GM12878 (cell line): Measurements from ENCODE around the gene NELFB. TPM values are rescaled to one million over a fixed set of nuclear protein-coding genes. Genes with fewer than 3 reads are reported as not detected.

Experiments
- ATAC-seq: fragments of 200-7000 bp; cut with Tn5 transposase; 3 replicates; pipeline ENCODE4 v1.9.1; 2020; ENCODE audit warnings: mild to moderate bottlenecking, moderate library complexity
- BruUV-seq: library from RNA; stranded (reverse); fragments of 400-500 nt; replicated peaks from 2 replicates; lab custom pipeline; 2021; lab: Mats Ljungman, UMichigan
- CTCF ChIA-PET: fragments of 300-600 bp; sonication (Branson Sonifier 250); formaldehyde crosslinking; extraction: SDS; loops from one replicate; lab custom pipeline; 2021; ENCODE audit warnings: inconsistent platforms; lab: Yijun Ruan, JAX
- POLR2A ChIA-PET: fragments of 350-600 bp; formaldehyde crosslinking; extraction: SDS; loops from one replicate; lab custom pipeline; 2021; ENCODE audit warnings: inconsistent platforms; lab: Charles Lee
- RAD21 ChIA-PET: fragments of 300-600 bp; sonication (Branson Sonifier 250); formaldehyde crosslinking; loops from one replicate; lab custom pipeline; 2023; ENCODE audit warnings: antibody characterized with exemption; ENCODE audit not compliant: unreplicated experiment; lab: Charles Lee
- SMC1A ChIA-PET: fragments of 300-600 bp; sonication (Branson Sonifier 250); formaldehyde crosslinking; loops from one replicate; lab custom pipeline; 2023; ENCODE audit not compliant: unreplicated experiment, uncharacterized antibody; lab: Charles Lee
- DNase-seq: peaks from one replicate; pipeline ENCODE4 v3.0.0-alpha.2; 2011; ENCODE audit warnings: low read depth, low spot score
- FAIRE-seq: peaks from 3 replicates; lab custom pipeline; 2011; peaks lifted over from hg19 to GRCh38; lab: Jason Lieb, UNC
- H2AFZ ChIP-seq: 2 replicates; pipeline ENCODE4 v1.6.0; 2011; ENCODE audit warnings: low read depth, low read length, control low read depth; ENCODE audit not compliant: control insufficient read depth
- H3K27ac ChIP-seq: 2 replicates; pipeline ENCODE4 v1.5.1; 2011; ENCODE audit warnings: control low read depth; ENCODE audit not compliant: control insufficient read depth, insufficient read depth
- H3K27me3 ChIP-seq, 2 experiments: replicated peaks in 1 of 2; 2 replicates each; pipeline versions ENCODE4 v1.6.0 to v1.6.1; 2011; ENCODE audit warnings: low read length in 1 of 2; ENCODE audit not compliant: control insufficient read depth in 2 of 2, insufficient read depth in 2 of 2
- H3K36me3 ChIP-seq, 2 experiments: 2 replicates each; pipeline ENCODE4 v1.5.1; 2011; ENCODE audit warnings: low read length in 1 of 2; ENCODE audit not compliant: control insufficient read depth in 2 of 2, insufficient read depth in 2 of 2
- H3K4me1 ChIP-seq: 2 replicates; pipeline ENCODE4 v1.6.1; 2011; ENCODE audit warnings: mild to moderate bottlenecking, low read length, moderate library complexity, mixed read lengths; ENCODE audit not compliant: control insufficient read depth, insufficient read depth
- H3K4me2 ChIP-seq: 2 replicates; pipeline ENCODE4 v1.6.0; 2011; ENCODE audit warnings: control low read depth; ENCODE audit not compliant: control insufficient read depth, insufficient read depth
- H3K4me3 ChIP-seq: fragments of 200-600 bp; sonication (generic); 2 replicates; pipeline ENCODE4 v1.5.1; 2016
- H3K79me2 ChIP-seq: 2 replicates; pipeline ENCODE4 v1.6.0; 2011; ENCODE audit warnings: low read length; ENCODE audit not compliant: control insufficient read depth, insufficient read depth
- H3K9ac ChIP-seq: 2 replicates; pipeline ENCODE4 v1.8.0; 2011; ENCODE audit warnings: low read length, control low read depth, mixed read lengths; ENCODE audit not compliant: control insufficient read depth, insufficient read depth
- H3K9me3 ChIP-seq: replicated peaks from 3 replicates; pipeline ENCODE4 v1.5.1; 2011; ENCODE audit warnings: mild to moderate bottlenecking, low read length; ENCODE audit not compliant: control insufficient read depth, insufficient read depth
- H4K20me1 ChIP-seq: 2 replicates; pipeline ENCODE4 v1.6.0; 2011; ENCODE audit not compliant: control insufficient read depth, insufficient read depth
- ATF7 ChIP-seq: fragments of 450-650 bp; IDR thresholded peaks from 2 replicates; pipeline ENCODE4 v1.6.1; 2016; ENCODE audit warnings: low read depth, mild to moderate bottlenecking
- PAX5 ChIP-seq: IDR thresholded peaks from 2 replicates; pipeline ENCODE4 v1.6.1; 2011; ENCODE audit warnings: low read depth, low read length, borderline replicate concordance
- POLR2A ChIP-seq: IDR thresholded peaks from 2 replicates; pipeline ENCODE4 v1.6.1; 2011; ENCODE audit warnings: low read depth, mild to moderate bottlenecking, low read length
- SMARCA5 ChIP-seq: fragments of 450-650 bp; IDR thresholded peaks from 2 replicates; pipeline ENCODE4 v1.6.1; 2017; ENCODE audit warnings: mild to moderate bottlenecking
- STAT3 ChIP-seq: IDR thresholded peaks from 2 replicates; pipeline ENCODE4 v1.6.1; 2011; ENCODE audit warnings: low read depth, low read length, improper control_type of control experiment
- ZBTB33 ChIP-seq: fragments of 450-650 bp; IDR thresholded peaks from 2 replicates; pipeline ENCODE4 v1.6.1; 2017; ENCODE audit warnings: mild to moderate bottlenecking
- WGBS: methylation state at CpG from one replicate; pipeline ENCODE4 v1.1.6; 2016; ENCODE audit warnings: low lambda C conversion rate; ENCODE audit not compliant: insufficient replicate concordance, insufficient coverage; ENCODE audit errors: missing lambda C conversion rate; 5-methylcytosine and 5-hydroxymethylcytosine counted together
- in situ Hi-C: fragments of 300-500 bp; cut with MboI; formaldehyde crosslinking; loops from 9 replicates; pipeline ENCODE4 v1.14.3; 2018; ENCODE audit warnings: mixed read lengths
- intact Hi-C: fragments of 100-400 bp; cut with micrococcal nuclease; formaldehyde crosslinking; loops from one replicate; pipeline ENCODE4 v1.14.2; 2022; ENCODE audit not compliant: unreplicated experiment
- polyA plus RNA-seq, 11 experiments: library from polyadenylated mRNA; depleted of rRNA in 4 of 11; unstranded in 6 of 11; stranded (reverse) in 5 of 11; fragments of >200 nt; fragmentation: Nextera tagmentation in 4 of 11; fragmentation: Illumina TruSeq in 1 of 11; extraction: Ambion mirVana in 4 of 11; extraction: Trizol in 1 of 11; gene quantifications; 1 replicate in 1 of 11; 2 replicates in 10 of 11; pipeline versions ENCODE4 v1.2.1 to v1.2.3, GENCODE V29; 2011 to 2016; ENCODE audit warnings: inconsistent platforms in 2 of 11, missing spikeins in 2 of 11, low read depth in 1 of 11
- total RNA-seq, 4 experiments: library from RNA; depleted of rRNA in 3 of 4; stranded (reverse); fragments of >200 nt in 3 of 4; fragmentation: Illumina TruSeq in 1 of 4; extraction: Trizol in 1 of 4; gene quantifications; 2 replicates each; pipeline versions ENCODE4 v1.2.1 to v1.2.3, GENCODE V29; 2013 to 2021

Gene NELFB
- total and polyA plus RNA-seq, 10 of the 15 experiments (the other 5 are each of a cell fraction or from before 2014, with no cell fraction given) = 0.19 to 63.4 (median 30.9) TPM

GRCh38 chr9:137206602-137207001, 48.5 kb upstream of the NELFB start:
- DNase-seq = no peak
- H3K79me2 ChIP-seq = peaks cover 43% of the 10 kb centered on the region
- H3K4me2 ChIP-seq = peak overlapping the region; percentile 93
- peaks cover 0 to 4% of the 10 kb centered on the region in 2 experiments; a peak in 1 of 4 replicates for H3K36me3 ChIP-seq
- FAIRE-seq = no peak
- no peak overlapping the region for H2AFZ ChIP-seq
- in situ Hi-C loops (no loop called here), intact Hi-C loops (no loop called here)
- H3K9me3 ChIP-seq = no peaks in the 10 kb centered on the region
- CTCF ChIA-PET = interaction anchor here (1.1 to 2.2 kb wide), 3 partner anchors 16 to 30 kb away, joined by 4 to 7 read pairs (median 5); partner anchors contain the start of genes ANAPC2 and SSNA1
- H4K20me1 ChIP-seq = no peaks in the 10 kb centered on the region
- no peak for TF ChIP-seq STAT3
- no peak for TF ChIP-seq ATF7
- no peak for TF ChIP-seq PAX5
- no peak for TF ChIP-seq ZBTB33
- peak overlapping the region; percentile 98 for H3K9ac ChIP-seq
- peaks cover 34% of the 10 kb centered on the region for H3K4me1 ChIP-seq
- SMC1A ChIA-PET = interaction anchor here (0.6 kb wide), 1 partner anchor 90 kb away, joined by 3 read pairs; no protein-coding TSS in a partner anchor
- H3K27me3 ChIP-seq = no peaks in the 10 kb centered on the region
- H3K27ac ChIP-seq = no peak overlapping the region
- POLR2A ChIA-PET = interaction anchor here (0.6 to 8.0 kb wide), 5 partner anchors 16 to 139 kb away, joined by 3 to 68 read pairs (median 4); partner anchors contain the start of genes CYSRT1 and RNF208
- RAD21 ChIA-PET = no interaction called here
- BruUV-seq = TSS peak; percentile 78
- ATAC-seq = no peak
- WGBS = 62% methylated on average over 7 of the region's 7 CpGs
- H3K4me3 ChIP-seq = peak overlapping the region; percentile 95

- BruUV-seq = no TSS peak
- DNase-seq (no peak), FAIRE-seq (no peak), ATAC-seq (no peak)
- peaks cover 9% of the 10 kb centered on the region for H3K79me2 ChIP-seq
- 86% methylated on average over 13 of the region's 13 CpGs for WGBS
- H3K4me1 ChIP-seq = peaks cover 5% of the 10 kb centered on the region
- intact Hi-C loops = no loop called here
- in situ Hi-C loops = no loop called here
- ChIA-PET CTCF (no interaction called here), SMC1A (no interaction called here), RAD21 (interaction anchor here (1.0 kb wide), 1 partner anchor 12 kb away, joined by 4 read pairs; no protein-coding TSS in a partner anchor), POLR2A (no interaction called here)
- H3K4me3 ChIP-seq = no peak overlapping the region
- TF ChIP-seq POLR2A (peak; percentile 56; the same call in 1 of the 2 replicates), SMARCA5 (no peak)
- no peak overlapping the region for H2AFZ ChIP-seq
- H3K9ac ChIP-seq = no peak overlapping the region
- H3K27me3 ChIP-seq = no peaks in the 10 kb centered on the region
- no peaks in the 10 kb centered on the region for H4K20me1 ChIP-seq
- H3K4me2 ChIP-seq = no peak overlapping the region
- H3K9me3 ChIP-seq = no peaks in the 10 kb centered on the region
- peaks cover 0 to 4% of the 10 kb centered on the region in 2 experiments; a peak in 3 of 4 replicates for H3K36me3 ChIP-seq
- no peak overlapping the region for H3K27ac ChIP-seq
These were observed 43.6 kb upstream of the NELFB start for GRCh38 chr9:137211532-137211931.
